Mucosa of descending colon (tissue), 3 donors: ENCODE results near the gene ADAMTS20. TPM values are rescaled to one million over a fixed set of nuclear protein-coding genes. Genes with fewer than 3 reads are reported as not detected.

Source experiments
- ATAC-seq: fragments of 200-7000 bp; cut with Tn5 transposase; one replicate; pipeline ENCODE4 v1.9.1; 2020; ENCODE audit warnings: mild to moderate bottlenecking, moderate library complexity
- DNase-seq, 3 donors: peaks; one replicate each; pipeline ENCODE4 v3.0.0-alpha.2; 2020
- H3K36me3 ChIP-seq: fragments of 200-600 bp; one replicate; pipeline ENCODE4 v1.8.0; 2021; ENCODE audit warnings: low read depth, mild to moderate bottlenecking
- H3K4me1 ChIP-seq: fragments of 200-600 bp; one replicate; pipeline ENCODE4 v1.8.0; 2021; ENCODE audit warnings: low read depth, mild to moderate bottlenecking
- H3K4me3 ChIP-seq: fragments of 200-600 bp; one replicate; pipeline ENCODE4 v1.8.0; 2021; ENCODE audit warnings: mild to moderate bottlenecking
- H3K9me3 ChIP-seq: fragments of 200-600 bp; one replicate; pipeline ENCODE4 v1.8.0; 2021; ENCODE audit warnings: mild to moderate bottlenecking
- intact Hi-C, 2 donors: fragments of 100-400 bp; cut with DNase I in 1 of 2; cut with micrococcal nuclease in 1 of 2; formaldehyde crosslinking; loops; one replicate each; pipeline versions ENCODE4 v1.11.0 to v1.11.1; 2022; cut with DNase I, micrococcal nuclease
- total RNA-seq, 3 donors: library from RNA; stranded (reverse); fragmentation: NEBNext Ultra II Directional in 2 of 3; extraction: Animal tissue kit (Norgen Biotek cat#: 25700) in 2 of 3; gene quantifications; one replicate each; pipeline versions ENCODE4 v1.2.1 to v1.2.4, GENCODE V29; 2021 to 2023
- TF ChIP-seq, protein P1 (sequence below): fragments of 200-600 bp; IDR thresholded peaks from one replicate; pipeline ENCODE4 v1.8.0; 2022; ENCODE audit warnings: antibody characterized with exemption, mild to moderate bottlenecking
- donor health status: DM: no; HTN: no; CAD: no; lungs with moderate emphysema.
- donor health status: DM: no; HTN: no; CAD: no.
- donor health status: DM: no; HTN: yes; CAD: no.

The ADAMTS20 gene
- total RNA-seq, 3 donors from 2014 or later = not detected

DNA sequence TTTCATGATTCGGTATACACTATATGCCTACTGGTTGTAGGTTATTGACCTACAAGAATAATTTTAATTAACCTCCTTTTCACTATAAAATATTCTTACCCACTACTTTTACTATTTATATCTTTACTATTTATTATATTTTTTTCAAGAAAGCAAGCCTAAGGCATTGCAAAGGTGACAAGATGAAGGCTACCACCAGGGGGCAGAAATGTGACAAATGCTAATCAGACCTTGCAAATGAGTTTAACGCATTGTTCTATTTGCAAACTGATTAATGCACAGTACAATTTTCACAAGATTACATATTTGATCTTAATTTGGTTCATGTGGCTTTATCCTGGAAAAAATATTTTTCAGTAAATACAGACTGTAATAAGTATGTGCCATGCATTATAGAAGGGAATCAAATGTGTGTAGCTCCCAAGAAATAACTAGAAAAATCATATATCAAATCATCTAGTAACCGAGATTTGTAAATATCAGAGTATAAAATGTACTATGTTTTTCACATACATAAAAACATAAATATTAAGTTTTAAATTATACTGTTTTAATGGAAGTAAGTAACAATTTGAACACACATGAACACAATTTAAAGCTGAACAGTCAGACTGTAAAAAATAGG lies 107.0 kb downstream of the ADAMTS20 start:
- ATAC-seq = no peak
- H3K4me3 ChIP-seq = no peak overlapping the region
- intact Hi-C loops = loop anchor here in 1 of 2 donors (10.0 kb wide), 1 partner anchor 440 kb away; no protein-coding TSS in a partner anchor
- H3K9me3 ChIP-seq = no peaks in the 10 kb centered on the region
- H3K4me1 ChIP-seq = no peaks in the 10 kb centered on the region
- DNase-seq = peak in 1 of 3 donors; percentile 72
- TF ChIP-seq, protein P1, sequence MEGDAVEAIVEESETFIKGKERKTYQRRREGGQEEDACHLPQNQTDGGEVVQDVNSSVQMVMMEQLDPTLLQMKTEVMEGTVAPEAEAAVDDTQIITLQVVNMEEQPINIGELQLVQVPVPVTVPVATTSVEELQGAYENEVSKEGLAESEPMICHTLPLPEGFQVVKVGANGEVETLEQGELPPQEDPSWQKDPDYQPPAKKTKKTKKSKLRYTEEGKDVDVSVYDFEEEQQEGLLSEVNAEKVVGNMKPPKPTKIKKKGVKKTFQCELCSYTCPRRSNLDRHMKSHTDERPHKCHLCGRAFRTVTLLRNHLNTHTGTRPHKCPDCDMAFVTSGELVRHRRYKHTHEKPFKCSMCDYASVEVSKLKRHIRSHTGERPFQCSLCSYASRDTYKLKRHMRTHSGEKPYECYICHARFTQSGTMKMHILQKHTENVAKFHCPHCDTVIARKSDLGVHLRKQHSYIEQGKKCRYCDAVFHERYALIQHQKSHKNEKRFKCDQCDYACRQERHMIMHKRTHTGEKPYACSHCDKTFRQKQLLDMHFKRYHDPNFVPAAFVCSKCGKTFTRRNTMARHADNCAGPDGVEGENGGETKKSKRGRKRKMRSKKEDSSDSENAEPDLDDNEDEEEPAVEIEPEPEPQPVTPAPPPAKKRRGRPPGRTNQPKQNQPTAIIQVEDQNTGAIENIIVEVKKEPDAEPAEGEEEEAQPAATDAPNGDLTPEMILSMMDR = peak; percentile 32
- no peaks in the 10 kb centered on the region for H3K36me3 ChIP-seq

DNA sequence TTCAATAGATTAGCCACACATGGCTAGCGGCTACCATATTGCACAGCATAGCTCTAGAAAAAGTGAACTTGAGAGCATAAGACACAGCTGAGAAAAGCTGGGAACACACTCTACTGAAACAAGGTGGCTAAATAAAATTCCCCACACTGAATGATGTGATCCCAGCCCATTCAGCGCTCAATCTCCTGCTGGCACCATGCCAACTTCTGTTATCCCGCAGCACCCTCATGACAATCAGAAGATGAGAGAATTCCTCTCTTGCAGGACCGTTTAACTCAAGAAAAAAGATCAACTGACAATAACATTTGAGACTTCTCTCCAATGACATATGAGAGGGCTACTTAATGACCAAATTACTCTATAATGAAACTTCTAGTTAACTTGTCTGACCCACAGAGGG lies 115.4 kb downstream of the ADAMTS20 start:
- TF ChIP-seq, protein P1 = no peak
- DNase-seq (no peak), ATAC-seq (no peak)
- Histone ChIP-seq H3K9me3 (no peaks in the 10 kb centered on the region), H3K36me3 (no peaks in the 10 kb centered on the region), H3K4me1 (no peaks in the 10 kb centered on the region), H3K4me3 (no peak overlapping the region)
- intact Hi-C loops = no loop called here

DNA sequence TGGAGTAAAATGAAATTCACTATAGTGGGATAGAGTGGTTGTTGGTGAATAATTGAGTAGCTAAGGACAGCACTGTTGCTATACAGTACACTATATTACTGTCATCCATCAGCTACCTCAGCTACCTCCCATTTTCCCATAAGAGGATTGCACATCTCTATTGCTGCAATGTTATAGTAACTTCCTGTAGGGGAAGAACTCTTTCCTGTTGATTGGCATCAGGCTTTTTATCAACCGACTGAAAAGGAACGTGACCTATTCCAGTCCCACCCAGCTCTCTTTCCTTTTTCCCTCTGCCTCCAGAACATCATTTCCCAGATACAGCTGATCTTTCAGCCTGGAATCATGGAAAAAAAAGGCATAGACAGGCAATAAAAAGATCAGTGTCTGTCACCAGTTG lies 117.4 kb downstream of the ADAMTS20 start:
- H3K4me1 ChIP-seq = no peaks in the 10 kb centered on the region
- no peak overlapping the region for H3K4me3 ChIP-seq
- intact Hi-C loops = no loop called here
- no peaks in the 10 kb centered on the region for H3K9me3 ChIP-seq
- ATAC-seq = no peak
- TF ChIP-seq, protein P1 = no peak
- H3K36me3 ChIP-seq = no peaks in the 10 kb centered on the region
- no peak for DNase-seq

DNA sequence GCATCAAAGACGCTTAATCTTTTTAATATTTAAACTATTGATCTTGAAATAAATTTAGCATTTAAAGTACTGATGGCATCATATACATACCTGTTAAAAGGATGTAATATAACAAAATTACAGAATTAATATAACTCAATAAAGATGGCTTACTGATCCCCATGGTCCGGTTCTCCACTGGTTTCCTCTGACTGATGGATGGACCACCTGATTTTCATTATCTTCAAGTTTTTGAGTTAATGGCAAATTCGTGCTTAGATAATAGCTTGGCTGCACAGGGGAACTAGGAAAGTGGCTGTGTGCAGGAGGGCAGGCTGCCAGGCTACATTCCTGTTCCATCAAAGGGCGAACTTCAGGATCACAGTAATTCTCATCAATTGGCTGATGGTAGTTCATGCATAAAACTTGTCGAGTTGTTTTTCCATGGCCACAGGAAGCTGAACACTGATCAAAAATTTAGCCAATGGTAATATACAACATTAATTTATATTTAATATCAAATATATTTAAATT lies 123.9 kb downstream of the ADAMTS20 start:
- intact Hi-C loops = no loop called here
- TF ChIP-seq, protein P1 = no peak
- no peak overlapping the region for H3K4me3 ChIP-seq
- H3K4me1 ChIP-seq = no peaks in the 10 kb centered on the region
- no peak for ATAC-seq
- H3K9me3 ChIP-seq = no peaks in the 10 kb centered on the region
- no peaks in the 10 kb centered on the region for H3K36me3 ChIP-seq
- no peak for DNase-seq

DNA sequence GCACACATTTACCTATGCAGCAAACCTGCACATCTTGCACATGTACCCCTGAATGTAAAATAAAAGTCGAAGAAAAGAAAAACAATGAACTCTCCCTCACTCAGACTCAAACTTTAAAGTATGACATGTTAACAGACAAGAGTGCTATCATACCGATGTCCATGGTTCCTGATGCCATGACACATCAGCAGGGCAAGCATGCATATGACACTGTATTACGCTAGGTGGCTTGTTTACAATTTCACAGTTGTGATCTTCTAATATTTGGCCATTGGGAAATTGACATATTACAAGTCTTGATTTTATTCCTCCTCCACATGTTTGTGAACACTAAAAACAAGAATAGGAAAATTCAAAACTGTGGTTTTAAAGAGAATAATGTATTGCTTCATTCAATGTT lies 126.6 kb downstream of the ADAMTS20 start:
- intact Hi-C loops = no loop called here
- no peak overlapping the region for H3K4me3 ChIP-seq
- H3K9me3 ChIP-seq = no peaks in the 10 kb centered on the region
- no peaks in the 10 kb centered on the region for H3K36me3 ChIP-seq
- DNase-seq (no peak), ATAC-seq (no peak)
- H3K4me1 ChIP-seq = no peaks in the 10 kb centered on the region
- TF ChIP-seq, protein P1 = no peak
